Pulmonary artery endothelial cell (primary cell): ENCODE measurements around the gene PHIP. TPM values are rescaled to one million over a fixed set of nuclear protein-coding genes. Genes with fewer than 3 reads are reported as not detected.

ENCODE experiments used
- DNase-seq: peaks from one replicate; pipeline ENCODE4 v3.0.0-alpha.2; 2011; ENCODE audit warnings: low read depth, low spot score
- total RNA-seq: library from RNA; depleted of rRNA; stranded (reverse); fragments of >200 nt; gene quantifications from 2 replicates; pipeline ENCODE4 v1.2.3, GENCODE V29; 2014

PHIP gene
- total RNA-seq, 1 donor from 2014 or later = 19.0 TPM

GRCh38 chr6:79010422-79010821 is 67.6 kb downstream of the PHIP start:
- no peak for DNase-seq

GRCh38 chr6:79009819-79010218 is 68.2 kb downstream of the PHIP start:
- DNase-seq = no peak

DNA sequence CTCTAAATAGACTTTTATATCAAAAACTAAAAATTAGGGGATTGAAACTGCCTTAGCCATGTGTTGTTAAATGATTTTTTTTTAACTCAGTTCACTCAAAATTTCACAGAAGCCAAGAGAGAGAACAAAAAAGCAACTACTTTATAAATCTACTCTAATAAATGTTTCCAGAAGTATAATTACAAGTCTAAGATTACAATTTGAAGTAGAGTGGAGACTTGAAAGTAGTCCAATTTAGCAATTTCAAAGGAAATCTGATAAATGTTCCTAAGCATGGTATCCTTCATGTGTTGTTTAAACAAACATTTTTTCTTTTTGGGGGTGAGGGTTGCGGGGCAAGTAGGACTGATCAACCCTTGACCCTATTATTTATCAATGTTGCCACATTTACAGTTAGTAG is 72.6 kb downstream of the PHIP start:
- DNase-seq = no peak

DNA sequence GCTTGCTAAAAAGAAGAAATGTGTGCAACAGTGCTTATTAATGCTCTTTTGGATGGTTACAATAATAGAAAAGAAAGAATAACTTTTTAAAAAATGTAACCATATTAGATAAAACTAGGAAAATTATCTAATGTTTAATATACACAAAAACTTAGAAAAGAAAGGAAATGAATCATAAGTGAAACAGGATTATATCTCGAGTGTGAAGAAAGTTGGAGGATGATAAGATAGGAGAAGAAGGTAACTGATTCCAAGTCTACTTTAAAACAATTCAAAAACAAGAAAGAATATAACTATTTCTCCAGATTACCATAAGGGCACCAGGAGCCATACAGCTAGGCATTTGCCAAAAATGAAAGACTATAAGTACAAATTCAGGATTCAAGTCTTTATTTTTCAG is 73.0 kb downstream of the PHIP start:
- DNase-seq = no peak

DNA sequence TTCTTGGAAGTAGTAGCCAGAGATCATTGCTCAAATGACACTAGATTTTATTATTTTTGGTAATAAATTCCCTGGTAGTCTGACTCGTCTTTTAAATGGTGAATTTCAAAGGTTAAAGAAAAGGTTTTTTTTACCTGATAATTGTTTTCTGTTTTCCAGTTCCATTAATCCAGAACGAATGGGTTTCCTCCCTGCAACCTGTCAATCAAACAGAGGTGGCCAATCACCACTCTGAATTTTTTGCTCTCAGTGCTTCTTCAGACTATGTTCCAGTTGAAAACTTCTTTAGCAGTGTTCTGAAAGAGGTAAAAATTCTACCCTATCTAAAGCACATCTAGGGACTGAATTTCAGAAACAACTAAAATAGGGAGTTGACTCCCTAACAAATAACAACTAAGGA is 73.8 kb downstream of the PHIP start:
- DNase-seq = no peak

DNA sequence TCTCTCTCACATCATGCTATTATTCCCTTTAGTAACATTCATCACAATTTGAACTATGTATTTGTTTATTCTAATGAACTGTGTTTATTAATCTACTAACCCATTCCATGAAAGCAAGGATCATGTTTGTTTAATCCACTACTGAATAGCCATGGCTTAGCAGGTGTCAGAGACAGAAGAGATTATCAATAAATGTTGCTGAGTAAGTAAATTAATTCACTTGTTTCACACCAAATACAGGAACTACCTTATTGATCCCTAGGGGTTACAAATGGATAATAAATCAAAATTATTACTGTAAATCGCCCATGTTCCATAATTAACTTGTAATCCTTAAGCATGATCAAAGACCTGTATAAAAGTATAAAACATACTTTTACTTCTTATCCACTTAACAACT is 76.6 kb downstream of the PHIP start:
- no peak for DNase-seq

- DNase-seq = no peak
Measured at GRCh38 chr6:78999737-79000136, 78.3 kb downstream of the PHIP start.

DNA sequence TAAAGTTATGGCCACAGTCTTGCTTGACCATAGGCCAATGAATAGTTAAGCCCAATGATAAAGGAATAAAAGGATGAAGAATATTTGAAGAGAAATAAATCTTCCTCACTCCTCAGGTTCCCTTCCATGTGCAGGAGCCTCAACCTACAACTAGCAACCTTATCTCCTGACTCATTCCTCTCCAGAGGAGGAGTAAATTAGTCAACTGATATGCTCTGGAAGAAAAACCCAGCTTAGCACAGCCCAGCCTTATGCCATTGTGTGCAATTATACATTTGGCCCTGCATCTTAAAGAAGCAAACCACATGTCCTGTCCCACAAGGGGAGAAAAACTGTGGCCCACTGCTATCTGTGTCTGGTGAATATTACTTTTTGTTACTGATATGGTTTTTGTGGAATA is 82.1 kb downstream of the PHIP start:
- DNase-seq = no peak

- no peak for DNase-seq
Measured at GRCh38 chr6:78995346-78995745, 82.7 kb downstream of the PHIP start.

DNA sequence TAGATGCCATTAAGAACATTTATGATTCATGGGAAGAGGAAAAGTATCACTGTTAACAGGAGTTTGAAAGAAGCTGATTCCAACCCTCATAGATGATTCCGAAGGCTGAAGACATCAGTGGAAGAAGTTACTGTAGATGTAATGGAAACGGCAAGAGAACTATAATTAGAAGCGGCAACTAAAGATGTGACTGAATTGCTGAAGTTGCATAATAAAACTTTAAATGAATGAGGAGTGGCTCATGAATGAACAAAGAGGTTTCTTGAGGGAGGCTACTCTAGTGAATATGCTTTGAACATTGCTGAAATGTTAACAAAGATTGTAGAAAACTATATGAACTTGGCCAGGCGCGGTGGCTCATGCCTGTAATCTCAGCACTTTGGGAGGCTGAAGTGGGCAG is 84.1 kb downstream of the PHIP start:
- no peak for DNase-seq

GRCh38 chr6:78989191-78989590 is 88.9 kb downstream of the PHIP start:
- no peak for DNase-seq

- no peak for DNase-seq
Measured at GRCh38 chr6:78986161-78986560, 91.9 kb downstream of the PHIP start.

- no peak for DNase-seq
Measured at GRCh38 chr6:78984225-78984950, 93.7 kb downstream of the PHIP start.

GRCh38 chr6:78967191-78967590 is 110.9 kb downstream of the PHIP start:
- no peak for DNase-seq

- DNase-seq = no peak
Measured at GRCh38 chr6:78966542-78966941, 111.5 kb downstream of the PHIP start.

DNA sequence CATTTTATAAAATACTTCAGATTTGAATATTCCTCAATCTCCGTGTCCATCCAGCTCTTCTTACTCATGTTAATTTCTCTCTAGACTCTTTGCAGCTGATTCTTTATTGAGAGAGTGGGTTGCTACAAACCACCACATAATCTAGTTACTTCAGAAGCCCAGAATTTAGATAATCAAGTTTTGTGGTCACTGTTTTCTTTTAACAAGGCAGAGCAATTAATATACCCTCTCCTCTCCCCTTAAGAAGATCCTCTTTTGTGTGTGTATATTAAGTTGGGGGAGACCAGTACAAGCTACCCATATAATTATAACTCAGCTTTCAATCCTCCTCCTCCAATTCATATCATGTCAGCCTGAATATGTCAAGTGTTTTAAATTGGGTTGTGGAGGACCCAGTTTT is 115.6 kb downstream of the PHIP start:
- no peak for DNase-seq

DNA sequence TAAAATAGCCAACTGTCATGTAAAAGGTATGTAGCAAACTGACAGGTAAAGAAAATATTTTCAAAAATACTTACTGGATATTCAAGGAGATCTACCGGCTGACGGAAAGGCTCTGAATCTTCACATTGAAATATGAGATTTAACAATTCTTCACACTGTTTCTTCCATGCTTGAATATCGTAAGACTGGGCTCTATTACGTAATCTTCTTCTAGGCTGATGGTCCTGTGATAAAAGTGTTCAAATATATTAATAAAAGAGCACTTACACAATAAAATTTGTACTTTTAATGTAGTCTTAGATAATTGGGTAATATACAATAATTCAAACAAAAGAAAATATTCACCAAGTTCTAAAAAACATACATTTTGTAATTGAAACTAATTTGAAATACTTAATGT is 123.3 kb downstream of the PHIP start:
- DNase-seq = no peak

GRCh38 chr6:78953798-78954197 is 124.3 kb downstream of the PHIP start:
- DNase-seq = no peak

DNA sequence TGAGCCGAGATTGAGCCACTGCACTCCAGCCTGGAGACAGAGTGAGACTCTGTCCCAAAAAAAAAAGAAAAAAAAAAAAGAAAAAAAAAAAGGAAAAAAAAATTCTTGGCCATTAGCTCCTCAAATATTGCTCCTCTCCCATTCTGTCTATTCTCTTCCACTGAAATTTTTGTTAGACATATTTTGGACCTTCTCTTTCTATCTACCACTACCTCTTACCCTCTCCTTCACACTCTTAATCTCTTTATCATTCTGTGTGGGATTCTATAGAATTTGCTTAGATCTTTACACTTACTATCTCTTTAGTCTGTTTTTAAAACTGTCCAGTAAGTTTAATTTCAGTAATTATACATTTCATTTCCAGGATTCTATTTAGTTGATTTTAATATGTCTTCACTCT is 125.7 kb downstream of the PHIP start:
- no peak for DNase-seq

DNA sequence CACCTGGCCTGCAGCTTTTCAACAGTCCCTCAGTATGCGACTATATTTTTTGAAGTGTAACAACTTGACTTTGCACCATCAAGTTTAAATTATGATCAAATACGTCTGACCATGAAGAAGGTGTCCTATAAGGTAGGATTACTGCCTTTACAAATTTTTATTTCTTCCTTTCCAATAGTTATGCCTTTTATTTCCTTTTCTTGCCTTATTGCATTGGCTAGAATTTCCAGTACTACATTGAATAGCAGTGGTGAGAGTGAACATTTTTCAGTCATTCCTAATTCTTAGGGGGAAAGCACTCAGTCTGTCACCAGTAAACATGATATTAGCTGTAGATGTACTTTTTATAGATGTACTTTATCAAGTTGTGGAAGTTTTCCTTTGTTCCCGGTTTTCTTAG is 129.3 kb downstream of the PHIP start:
- no peak for DNase-seq

DNA sequence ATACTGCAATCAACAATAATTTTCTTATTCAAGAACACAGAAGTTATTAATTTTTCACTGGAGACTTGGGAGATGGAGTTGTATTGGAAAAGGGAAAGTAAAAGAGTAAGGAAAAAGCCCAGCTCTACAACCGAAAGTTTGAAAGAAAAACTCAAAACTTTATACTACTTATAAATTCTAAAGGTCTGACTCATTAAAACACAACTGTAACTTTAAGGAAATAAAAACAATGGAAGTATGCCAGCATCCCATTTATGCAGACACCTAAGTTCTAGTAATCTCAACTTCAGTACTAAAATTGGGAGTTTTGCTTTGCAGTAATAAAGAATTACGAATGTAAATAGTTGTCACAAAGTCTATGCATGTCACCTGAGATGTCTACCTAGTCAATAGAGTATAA is 130.1 kb downstream of the PHIP start:
- peak; percentile 27 for DNase-seq

GRCh38 chr6:78947529-78947928 is 130.5 kb downstream of the PHIP start:
- DNase-seq = no peak

DNA sequence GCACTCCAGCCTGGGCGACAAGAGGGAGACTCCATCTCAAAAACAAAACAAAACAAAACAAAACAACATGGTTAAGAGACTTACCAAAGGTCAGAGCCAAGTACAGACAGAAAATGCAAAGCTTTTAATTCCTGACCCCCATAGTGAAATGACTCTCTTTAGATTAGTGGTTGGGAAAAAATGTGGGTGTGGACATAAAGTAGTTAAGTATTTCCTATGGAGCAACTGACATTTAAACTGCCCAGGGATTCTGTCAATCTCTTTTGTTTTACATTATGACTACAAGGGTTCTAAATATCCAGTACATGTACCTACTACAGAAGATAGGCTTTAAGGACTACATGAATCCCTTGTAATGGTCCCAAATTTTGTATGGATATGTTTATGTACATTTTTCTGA is 135.6 kb downstream of the PHIP start:
- DNase-seq = no peak

GRCh38 chr6:78936515-78936914 is 141.5 kb downstream of the PHIP start:
- DNase-seq = no peak
